HUES6 (cell line): ENCODE results near the gene GLS.
"Not testable (repeated sequence)": the region's sequence is repeated elsewhere in the genome, so short reads cannot be mapped to it uniquely, and the experiment has no call there.

Experiments used
- H3K27ac ChIP-seq: 2 replicates; pipeline ENCODE4 v1.7.0; 2013; ENCODE audit warnings: low read depth, mild to moderate bottlenecking, low read length, inconsistent platforms
- H3K27me3 ChIP-seq: 2 replicates; pipeline ENCODE4 v1.6.1; 2013; ENCODE audit warnings: low read length; ENCODE audit not compliant: control insufficient read depth, insufficient read depth
- H3K36me3 ChIP-seq: 2 replicates; pipeline ENCODE4 v1.6.1; 2013; ENCODE audit warnings: low read length; ENCODE audit not compliant: control insufficient read depth, insufficient read depth
- H3K4me1 ChIP-seq: 2 replicates; pipeline ENCODE4 v1.6.1; 2013; ENCODE audit warnings: low read length; ENCODE audit not compliant: control insufficient read depth, insufficient read depth
- H3K4me3 ChIP-seq: 2 replicates; pipeline ENCODE4 v1.5.1; 2013; ENCODE audit warnings: low read depth, low read length
- H3K9ac ChIP-seq: one replicate; pipeline ENCODE4 v1.6.1; 2013; ENCODE audit warnings: mild to moderate bottlenecking, low read length
- H3K9me3 ChIP-seq: 2 replicates; pipeline ENCODE4 v1.6.1; 2013; ENCODE audit warnings: low read depth, low read length; ENCODE audit not compliant: control insufficient read depth, insufficient read depth

Gene GLS

DNA sequence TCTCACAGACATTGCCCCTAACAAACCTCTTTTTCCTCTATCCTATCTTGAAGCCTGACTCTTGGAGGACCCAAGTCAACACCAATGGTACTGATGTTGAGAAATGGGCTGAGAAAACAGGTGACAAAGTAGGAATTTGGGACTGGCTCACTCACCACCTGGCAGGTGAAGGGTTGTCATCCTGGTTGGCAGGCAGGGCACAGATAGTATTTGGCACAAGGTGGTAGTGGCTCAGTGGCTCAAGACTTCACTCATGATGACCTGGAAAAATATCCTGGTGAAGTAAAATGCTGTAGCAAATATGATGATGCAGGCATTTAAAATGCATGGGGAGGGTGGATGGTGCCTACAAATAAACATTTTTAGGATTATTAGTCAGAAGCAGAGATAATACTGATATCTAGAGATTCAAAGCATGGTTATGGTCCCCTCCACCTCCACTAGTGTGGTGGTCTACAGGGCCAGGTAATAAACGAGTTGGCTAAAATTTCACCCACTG, 38.0 kb upstream of the GLS start:
- H3K9ac ChIP-seq: no peak overlapping the region
- H3K9me3 ChIP-seq: no peaks in the 10 kb centered on the region
- H3K36me3 ChIP-seq: no peaks in the 10 kb centered on the region
- peaks cover 8% of the 10 kb centered on the region; the same call in 1 of the 2 replicates for H3K4me1 ChIP-seq
- no peaks in the 10 kb centered on the region for H3K27me3 ChIP-seq
- H3K27ac ChIP-seq: no peak overlapping the region
- no peak overlapping the region for H3K4me3 ChIP-seq

DNA sequence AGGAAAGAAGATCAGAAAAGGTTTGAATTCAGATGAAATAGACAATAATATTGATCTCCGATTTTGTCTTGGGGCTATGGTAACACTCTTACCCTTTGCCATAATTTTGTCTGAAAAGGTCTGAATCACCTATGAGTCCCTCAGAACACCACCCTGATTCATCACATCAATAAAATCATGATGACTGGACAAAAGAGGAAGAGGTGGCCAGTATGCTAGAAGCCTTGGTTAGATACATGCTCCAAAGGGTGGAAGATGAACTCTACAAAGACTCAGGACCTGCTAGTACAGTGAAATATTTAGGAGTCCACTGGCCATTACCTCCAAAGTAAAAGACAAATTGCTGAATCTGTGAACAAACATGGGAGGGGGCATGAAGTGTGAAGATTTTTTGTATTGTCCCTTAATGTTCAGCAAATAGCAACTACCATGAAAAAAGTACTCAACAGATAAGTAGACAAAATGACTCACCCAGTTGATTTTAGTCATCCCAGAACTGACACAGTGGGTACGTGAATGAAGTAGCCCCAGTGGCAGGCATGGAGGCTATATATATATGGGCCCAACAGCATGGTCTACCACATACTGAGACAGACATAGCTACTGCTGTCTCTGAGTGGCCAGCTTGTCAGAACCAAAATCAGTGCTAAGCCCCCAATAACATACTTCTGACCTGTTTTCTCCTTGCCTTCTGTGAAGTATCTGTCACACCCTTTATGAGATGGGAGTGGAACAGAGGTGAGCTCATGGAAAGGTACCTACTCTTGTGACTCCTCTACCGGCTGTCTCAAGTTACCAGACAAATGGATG, 36.5 kb upstream of the GLS start:
- H3K27me3 ChIP-seq: no peaks in the 10 kb centered on the region
- H3K36me3 ChIP-seq: no peaks in the 10 kb centered on the region
- no peaks in the 10 kb centered on the region for H3K9me3 ChIP-seq
- H3K27ac ChIP-seq: no peak overlapping the region
- H3K4me3 ChIP-seq: no peak overlapping the region
- H3K4me1 ChIP-seq: peaks cover 8% of the 10 kb centered on the region; the same call in 1 of the 2 replicates
- no peak overlapping the region for H3K9ac ChIP-seq

DNA sequence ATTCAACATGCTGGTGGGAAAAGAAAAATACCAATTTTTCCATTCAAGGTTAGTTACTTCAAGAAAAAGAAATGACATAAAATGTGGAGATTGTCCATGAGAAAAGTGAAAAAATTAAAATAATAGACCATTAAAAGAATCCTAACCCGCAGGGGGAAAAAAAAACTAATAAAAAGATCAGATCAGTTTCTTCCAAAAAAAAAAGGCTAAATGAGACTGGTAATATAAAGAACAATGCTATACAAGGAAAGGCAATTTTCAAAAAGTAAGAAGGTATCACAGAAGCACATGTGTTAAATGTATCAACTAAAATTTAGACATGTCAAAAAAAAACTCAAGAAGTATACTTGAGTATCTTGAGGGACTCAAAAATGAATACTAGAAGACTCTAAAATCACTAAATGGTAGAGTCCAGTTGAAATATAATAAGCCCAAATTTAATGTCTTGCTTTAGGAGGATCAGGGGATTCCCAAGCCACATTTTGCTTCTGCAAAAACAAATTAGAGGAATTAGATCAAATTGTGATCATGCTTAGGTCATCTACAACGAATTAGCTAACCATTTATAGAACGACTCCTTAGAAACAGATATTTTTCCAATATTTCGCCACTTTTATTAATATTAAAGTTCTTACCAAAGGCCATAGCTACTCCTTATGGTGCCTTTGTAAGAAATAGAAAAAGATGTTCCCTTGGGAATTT, 35.8 kb upstream of the GLS start:
- no peaks in the 10 kb centered on the region for H3K27me3 ChIP-seq
- no peaks in the 10 kb centered on the region for H3K9me3 ChIP-seq
- H3K4me1 ChIP-seq: peaks cover 8% of the 10 kb centered on the region; the same call in 1 of the 2 replicates
- no peak overlapping the region for H3K9ac ChIP-seq
- no peaks in the 10 kb centered on the region for H3K36me3 ChIP-seq
- H3K4me3 ChIP-seq: no peak overlapping the region
- no peak overlapping the region for H3K27ac ChIP-seq

DNA sequence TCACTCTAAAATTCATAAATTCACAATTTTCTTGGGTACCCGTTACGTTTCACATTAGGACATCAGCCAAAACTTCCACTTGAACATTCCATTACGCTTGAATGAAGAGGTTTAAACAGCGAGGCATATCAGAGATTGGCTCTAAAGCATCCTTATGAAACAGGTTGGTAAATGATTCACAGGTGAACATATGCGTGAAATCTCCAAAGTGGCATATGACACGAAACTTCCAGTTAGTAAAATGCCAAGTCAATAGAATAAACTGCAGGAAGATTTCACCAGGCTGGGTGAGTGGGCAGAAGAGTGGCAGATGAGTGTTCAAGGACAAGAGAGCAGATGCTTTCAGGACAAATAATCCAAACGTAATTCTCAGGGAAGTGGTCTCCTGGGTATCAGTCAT, 33.9 kb upstream of the GLS start:
- Histone ChIP-seq H3K9me3 (no peaks in the 10 kb centered on the region), H3K4me1 (no peaks in the 10 kb centered on the region), H3K9ac (no peak overlapping the region), H3K4me3 (no peak overlapping the region), H3K27ac (no peak overlapping the region), H3K27me3 (no peaks in the 10 kb centered on the region), H3K36me3 (no peaks in the 10 kb centered on the region)

DNA sequence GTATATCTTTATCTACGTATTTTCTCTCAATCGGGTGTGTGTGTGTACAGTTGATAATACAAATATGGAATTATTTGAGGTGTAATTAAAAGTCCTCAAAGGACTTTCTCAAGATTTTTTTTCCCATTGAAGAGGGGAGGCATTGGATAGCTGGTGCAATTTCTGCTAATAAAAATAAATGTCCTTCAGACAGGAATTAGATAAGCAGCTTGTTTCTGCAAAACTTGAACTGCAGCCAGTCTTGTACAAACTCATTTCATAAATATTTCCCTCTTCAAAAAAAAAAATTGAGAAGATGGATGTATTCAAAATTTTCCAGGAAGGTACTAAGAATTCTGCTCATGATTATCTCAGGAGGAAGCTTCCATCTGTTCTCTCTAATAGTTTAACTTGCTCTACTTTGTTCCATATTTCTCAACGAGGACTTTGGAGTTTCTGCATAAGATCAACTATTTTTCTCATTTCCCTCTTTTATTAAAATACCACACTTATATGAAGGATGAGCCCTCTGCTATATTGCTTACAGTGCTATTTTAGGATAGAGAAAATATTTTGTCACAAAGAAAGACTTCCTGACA, 33.0 kb upstream of the GLS start:
- Histone ChIP-seq H3K4me3 (no peak overlapping the region), H3K36me3 (no peaks in the 10 kb centered on the region), H3K27me3 (no peaks in the 10 kb centered on the region), H3K9me3 (no peaks in the 10 kb centered on the region), H3K27ac (no peak overlapping the region), H3K9ac (no peak overlapping the region), H3K4me1 (no peaks in the 10 kb centered on the region)

DNA sequence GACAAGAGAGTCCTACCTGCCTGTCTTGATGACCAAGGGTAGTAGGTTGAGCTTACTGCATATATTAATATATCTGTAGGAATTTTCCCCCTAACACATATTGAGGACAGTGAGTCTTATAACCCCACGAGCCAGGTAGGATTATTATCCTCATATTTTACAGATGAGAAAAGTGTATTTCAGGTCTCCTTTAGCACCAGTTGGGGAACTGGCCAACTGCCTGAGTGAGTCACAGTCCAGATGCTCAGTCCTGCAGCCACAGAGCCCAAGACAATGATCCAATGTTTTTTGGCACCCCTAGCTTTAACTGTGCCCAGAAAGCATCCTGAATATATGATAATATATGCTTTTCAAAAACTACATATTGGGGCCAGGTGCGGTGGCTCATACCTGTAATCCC, 30.8 kb upstream of the GLS start:
- no peaks in the 10 kb centered on the region for H3K36me3 ChIP-seq
- no peak overlapping the region for H3K9ac ChIP-seq
- no peak overlapping the region for H3K27ac ChIP-seq
- no peaks in the 10 kb centered on the region for H3K27me3 ChIP-seq
- H3K4me3 ChIP-seq: no peak overlapping the region
- no peaks in the 10 kb centered on the region for H3K9me3 ChIP-seq
- peaks cover 2% of the 10 kb centered on the region; the same call in 1 of the 2 replicates for H3K4me1 ChIP-seq

DNA sequence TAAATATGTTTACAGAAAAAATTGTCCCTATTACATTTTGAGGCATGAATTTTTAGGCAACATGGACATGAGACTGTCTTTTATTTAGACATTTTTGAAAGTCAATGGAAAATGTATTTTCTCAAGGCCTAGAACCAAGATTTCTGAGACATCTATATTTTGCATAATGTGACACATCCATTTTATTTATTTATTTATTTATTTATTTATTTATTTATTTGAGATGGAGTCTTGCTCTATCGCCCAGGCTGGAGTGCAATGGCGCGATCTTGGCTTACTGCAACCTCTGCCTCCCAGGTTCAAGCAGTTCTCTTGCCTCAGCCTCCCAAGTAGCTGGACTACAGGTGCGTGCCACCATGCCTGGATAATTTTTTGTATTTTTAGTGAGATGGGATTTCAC, 27.6 kb upstream of the GLS start:
- H3K9me3 ChIP-seq, H3K4me1 ChIP-seq, H3K9ac ChIP-seq, H3K27ac ChIP-seq, H3K4me3 ChIP-seq, H3K27me3 ChIP-seq, H3K36me3 ChIP-seq: not testable (repeated sequence)

DNA sequence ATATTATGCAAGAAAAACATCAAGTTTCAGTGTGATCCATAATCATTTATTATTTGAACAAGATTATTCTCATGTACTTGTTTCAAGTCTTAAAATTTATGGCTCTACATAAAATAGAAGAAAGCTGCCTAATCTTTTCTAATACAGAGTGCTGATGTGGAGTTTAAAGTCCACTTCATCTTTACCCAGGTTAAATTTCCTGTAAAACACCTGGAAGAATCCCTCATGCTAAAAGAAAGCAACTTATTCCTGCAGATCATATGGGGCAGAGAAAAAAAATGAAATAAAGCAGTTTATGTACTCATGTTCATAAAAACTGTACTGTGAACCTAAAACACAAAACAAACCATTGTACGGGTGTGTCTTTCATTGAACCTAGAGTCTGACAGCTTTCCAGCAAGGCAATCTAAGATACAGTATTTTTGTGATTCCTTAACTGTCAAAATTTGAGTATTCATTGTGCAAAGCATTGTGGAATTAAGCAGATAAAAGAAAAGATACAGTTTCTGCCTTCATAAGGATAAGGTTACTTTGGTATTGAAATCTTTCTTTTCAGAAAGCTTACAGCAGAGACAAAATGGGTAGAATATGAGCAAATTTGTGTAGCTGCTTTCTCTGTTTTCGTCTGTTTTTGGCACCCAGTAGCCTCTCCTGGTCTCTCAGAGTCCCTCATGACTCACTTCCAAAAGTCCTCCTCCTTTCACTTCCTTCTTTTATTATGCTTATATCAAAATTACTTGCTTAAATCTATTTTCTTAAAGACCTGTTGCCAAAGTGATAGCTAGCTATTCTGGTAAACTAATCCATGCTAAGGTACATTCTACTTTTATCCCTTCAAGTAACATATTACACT, 26.9 kb upstream of the GLS start:
- Histone ChIP-seq H3K9me3 (no peaks in the 10 kb centered on the region), H3K4me3 (no peak overlapping the region), H3K4me1 (peaks cover 7% of the 10 kb centered on the region), H3K27me3 (no peaks in the 10 kb centered on the region), H3K36me3 (no peaks in the 10 kb centered on the region), H3K27ac (no peak overlapping the region), H3K9ac (no peak overlapping the region)

DNA sequence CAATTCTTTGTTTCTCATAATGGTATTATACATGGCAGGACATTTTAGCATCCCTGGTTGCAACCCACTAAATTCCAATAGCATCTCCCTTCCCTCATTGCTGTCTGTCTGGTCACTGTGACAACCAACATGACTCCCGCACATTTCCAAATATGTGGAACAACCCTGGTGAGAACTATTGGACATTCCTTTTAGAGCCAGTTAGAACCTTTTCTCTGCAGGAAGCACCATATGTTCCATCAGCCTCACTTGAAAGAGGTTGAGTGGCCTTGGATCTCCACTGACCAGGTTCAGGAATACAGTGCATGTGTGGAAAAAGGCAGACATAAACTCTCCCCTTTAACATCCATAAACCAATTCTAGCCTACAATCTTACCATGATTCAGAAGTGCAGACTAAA, 25.9 kb upstream of the GLS start:
- H3K36me3 ChIP-seq: no peaks in the 10 kb centered on the region
- no peak overlapping the region for H3K27ac ChIP-seq

DNA sequence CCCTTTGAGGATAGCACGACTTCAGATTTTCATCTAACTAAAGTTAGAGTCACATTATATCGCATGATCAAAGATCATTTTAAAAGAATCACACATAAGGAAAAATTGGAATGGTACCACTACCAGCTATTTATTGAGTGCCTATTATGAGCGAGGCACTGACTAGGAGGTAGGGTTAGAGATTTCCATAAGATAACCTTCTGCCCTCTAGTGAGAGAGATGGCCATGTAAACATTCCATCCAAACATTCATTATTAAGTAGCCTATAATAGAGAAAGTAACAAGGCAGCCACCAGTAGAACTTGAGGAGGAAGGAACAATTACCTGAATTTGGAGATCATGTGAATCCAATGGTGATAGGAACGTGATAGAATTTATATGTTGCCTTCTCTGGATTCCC, 25.4 kb upstream of the GLS start:
- no peaks in the 10 kb centered on the region for H3K36me3 ChIP-seq
- H3K27ac ChIP-seq: no peak overlapping the region
- H3K4me3 ChIP-seq: no peak overlapping the region
- H3K27me3 ChIP-seq: no peaks in the 10 kb centered on the region
- no peaks in the 10 kb centered on the region for H3K9me3 ChIP-seq
- H3K9ac ChIP-seq: no peak overlapping the region
- peaks cover 22% of the 10 kb centered on the region for H3K4me1 ChIP-seq

More for the DNA sequence above, 25.9 kb upstream of the GLS start:
- H3K4me1 ChIP-seq: peaks cover 16% of the 10 kb centered on the region
- H3K9ac ChIP-seq: no peak overlapping the region
- no peaks in the 10 kb centered on the region for H3K9me3 ChIP-seq
- H3K27me3 ChIP-seq: no peaks in the 10 kb centered on the region
- no peak overlapping the region for H3K4me3 ChIP-seq
